GM23338 (cell line): ENCODE results near the gene PIP5K1C. TPM values are rescaled to one million over a fixed set of nuclear protein-coding genes. Genes with fewer than 3 reads are reported as not detected.
A peak's percentile ranks its signal among the peaks of the same experiment; 100 is the strongest.

ENCODE experiments used
- ATAC-seq: fragments of 200-7000 bp; cut with Tn5 transposase; 3 replicates; pipeline ENCODE4 v1.9.1; 2020
- DNase-seq: peaks from one replicate; pipeline ENCODE4 v3.0.0-alpha.2; 2015; ENCODE audit warnings: low spot score
- H2AFZ ChIP-seq: fragments of 200-600 bp; sonication (generic); 2 replicates; pipeline ENCODE4 v1.8.0; 2016; ENCODE audit warnings: antibody characterized with exemption, mild to moderate bottlenecking, moderate library complexity
- H3F3A ChIP-seq: fragments of 200-600 bp; sonication (generic); replicated peaks from 2 replicates; pipeline ENCODE4 v1.8.0; 2017; ENCODE audit warnings: antibody characterized with exemption, mixed run types, low read depth
- H3K27ac ChIP-seq: fragments of 200-600 bp; sonication (generic); 2 replicates; pipeline ENCODE4 v1.6.1; 2016; ENCODE audit warnings: low read depth
- H3K27me3 ChIP-seq: fragments of 200-600 bp; sonication (generic); 2 replicates; pipeline ENCODE4 v1.8.0; 2016; ENCODE audit warnings: mild to moderate bottlenecking, mixed run types, moderate library complexity; ENCODE audit not compliant: insufficient read depth
- H3K36me3 ChIP-seq: fragments of 200-600 bp; sonication (generic); 2 replicates; pipeline ENCODE4 v1.8.0; 2016; ENCODE audit warnings: mild to moderate bottlenecking; ENCODE audit not compliant: insufficient read depth
- H3K4me1 ChIP-seq: fragments of 200-600 bp; sonication (generic); 2 replicates; pipeline ENCODE4 v1.8.0; 2016; ENCODE audit warnings: mild to moderate bottlenecking, moderate library complexity; ENCODE audit not compliant: insufficient read depth
- H3K4me2 ChIP-seq: fragments of 200-600 bp; sonication (generic); 2 replicates; pipeline ENCODE4 v1.7.1; 2017; ENCODE audit warnings: mixed run types
- H3K4me3 ChIP-seq: fragments of 200-600 bp; sonication (generic); 2 replicates; pipeline ENCODE4 v1.6.1; 2016; ENCODE audit warnings: mixed run types
- H3K79me2 ChIP-seq: fragments of 200-600 bp; sonication (generic); replicated peaks from 2 replicates; pipeline ENCODE4 v1.8.0; 2017; ENCODE audit warnings: mild to moderate bottlenecking; ENCODE audit not compliant: insufficient read depth
- H3K9me2 ChIP-seq: fragments of 200-600 bp; sonication (generic); 2 replicates; pipeline ENCODE4 v1.8.0; 2017; ENCODE audit not compliant: insufficient read depth
- H4K20me1 ChIP-seq: fragments of 200-600 bp; sonication (generic); replicated peaks from 2 replicates; pipeline ENCODE4 v1.8.0; 2017; ENCODE audit warnings: mild to moderate bottlenecking; ENCODE audit not compliant: insufficient read depth
- H3K27ac Mint-ChIP-seq: 2 replicates; pipeline ENCODE4 v1.8.0; 2020; ENCODE audit warnings: inconsistent platforms, mild to moderate bottlenecking, moderate library complexity, mixed read lengths
- H3K27me3 Mint-ChIP-seq: 3 replicates; pipeline ENCODE4 v1.8.0; 2022; ENCODE audit warnings: low read depth, mild to moderate bottlenecking, moderate library complexity, mixed read lengths, inconsistent platforms; ENCODE audit not compliant: insufficient read depth, poor library complexity
- H3K36me3 Mint-ChIP-seq: 3 replicates; pipeline ENCODE4 v1.8.0; 2021; ENCODE audit warnings: low read depth, mild to moderate bottlenecking, inconsistent platforms, moderate library complexity, mixed read lengths
- H3K4me1 Mint-ChIP-seq: 3 replicates; pipeline ENCODE4 v1.8.0; 2020; ENCODE audit warnings: mild to moderate bottlenecking, inconsistent platforms, mixed read lengths
- H3K4me3 Mint-ChIP-seq: 3 replicates; pipeline ENCODE4 v1.8.0; 2021; ENCODE audit warnings: moderate library complexity, mild to moderate bottlenecking, inconsistent platforms, mixed read lengths
- H3K9me3 Mint-ChIP-seq: 3 replicates; pipeline ENCODE4 v1.8.0; 2020; ENCODE audit warnings: moderate library complexity, mild to moderate bottlenecking, inconsistent platforms, mixed read lengths
- EZH2 ChIP-seq: fragments of 200-600 bp; sonication (generic); IDR thresholded peaks from one replicate; pipeline ENCODE4 v1.8.0; 2017; ENCODE audit warnings: antibody characterized with exemption, mild to moderate bottlenecking, low read depth; ENCODE audit not compliant: unreplicated experiment
- EZH2phosphoT487 ChIP-seq: fragments of 200-600 bp; sonication (generic); IDR thresholded peaks from one replicate; pipeline ENCODE4 v1.8.1; 2018; ENCODE audit warnings: antibody characterized with exemption; ENCODE audit not compliant: unreplicated experiment
- NANOG ChIP-seq: IDR thresholded peaks from 2 replicates; pipeline ENCODE4 v1.6.1; 2016; ENCODE audit warnings: antibody characterized with exemption, borderline replicate concordance
- REST ChIP-seq: IDR thresholded peaks from one replicate; pipeline ENCODE4 v1.6.1; 2018; ENCODE audit warnings: antibody characterized with exemption; ENCODE audit not compliant: unreplicated experiment
- ZNF114 ChIP-seq: fragments of 250-450 bp; sonication (Bioruptor Pico); IDR thresholded peaks from 2 replicates; pipeline ENCODE4 v1.5.0; 2020; ENCODE audit warnings: mild to moderate bottlenecking, moderate library complexity
- ZNF331 ChIP-seq: fragments of 250-450 bp; sonication (Bioruptor Pico); IDR thresholded peaks from 2 replicates; pipeline ENCODE4 v1.5.0; 2020; ENCODE audit warnings: low read depth, mild to moderate bottlenecking, moderate library complexity
- polyA plus RNA-seq: library from polyadenylated mRNA; unstranded; fragments of >200 nt; fragmentation: Nextera tagmentation; extraction: Ambion mirVana; gene quantifications from 2 replicates; pipeline ENCODE4 v1.2.1, GENCODE V29; 2016
- total RNA-seq: library from RNA; depleted of rRNA; stranded (reverse); fragments of >200 nt; shearing (Covaris generic); gene quantifications from 2 replicates; pipeline ENCODE4 v1.2.3, GENCODE V29; 2014
- TF ChIP-seq, protein P1 (sequence below), 2 experiments: fragments of 200-600 bp in 1 of 2; sonication (generic) in 1 of 2; conservative IDR thresholded peaks; 2 replicates each; pipeline versions ENCODE4 v1.5.1 to v1.6.1; 2016 to 2017; ENCODE audit warnings: antibody characterized with exemption in 2 of 2, low read depth in 2 of 2, mild to moderate bottlenecking in 2 of 2, moderate library complexity in 1 of 2

PIP5K1C gene
- total and polyA plus RNA-seq, 2 experiments from 2014 or later: 11.8 to 46.7 TPM

DNA sequence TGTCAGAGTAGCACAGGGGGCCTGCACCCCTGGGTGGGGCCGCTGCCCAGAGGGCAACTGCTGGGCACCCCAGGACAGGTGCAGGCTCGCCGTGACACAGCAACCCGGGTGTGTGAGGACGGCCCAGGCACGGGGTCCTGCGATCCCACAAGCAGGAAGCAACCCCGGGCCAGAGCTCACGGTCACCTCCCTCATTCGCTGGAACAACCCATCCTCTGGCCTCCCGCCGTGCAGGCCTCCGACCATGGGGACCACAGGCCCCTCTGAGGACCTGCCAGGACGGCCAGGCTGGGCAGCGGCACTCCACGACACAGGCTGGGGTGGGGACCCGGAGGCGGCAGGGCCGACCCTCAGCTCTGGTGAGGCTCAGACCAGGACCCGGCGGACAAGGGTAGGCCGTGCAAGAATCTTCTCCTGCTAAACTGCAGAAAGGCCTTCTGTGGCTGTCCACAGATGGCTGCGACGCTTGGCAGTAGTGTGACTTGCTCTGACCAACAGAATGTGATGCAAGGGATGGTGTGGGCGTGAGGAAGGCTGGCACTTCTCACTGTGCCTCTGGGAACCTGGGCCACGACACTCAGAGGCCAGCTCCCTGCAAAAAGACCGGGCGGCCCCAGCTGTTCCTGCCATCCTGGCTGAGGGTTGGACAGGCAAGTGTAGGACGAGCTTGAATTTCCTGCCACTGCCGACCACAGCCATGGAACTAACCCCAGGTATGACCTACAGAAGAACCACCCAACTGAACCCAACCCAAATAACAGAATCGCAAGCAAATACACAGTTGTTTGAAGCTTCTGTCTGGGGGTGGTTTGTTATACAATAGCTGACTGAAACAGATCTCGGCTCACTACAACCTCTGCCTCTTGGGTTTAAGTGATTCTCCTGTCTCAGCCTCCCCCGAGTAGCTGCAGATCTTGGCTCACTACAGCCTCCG lies 26.5 kb downstream of the PIP5K1C start:
- Histone ChIP-seq H4K20me1 (peaks cover 3% of the 10 kb centered on the region; the same call in 1 of the 2 replicates), H3K4me2 (no peak overlapping the region), H3K9me2 (no peaks in the 10 kb centered on the region), H3K4me1 (peaks cover 6% of the 10 kb centered on the region; the same call in 1 of the 2 replicates), H3K27ac (no peak overlapping the region), H2AFZ (no peak overlapping the region), H3K36me3 (no peaks in the 10 kb centered on the region), H3K79me2 (peaks cover 18% of the 10 kb centered on the region; the same call in 1 of the 2 replicates), H3K4me3 (no peak overlapping the region), H3F3A (no peaks in the 10 kb centered on the region), H3K27me3 (no peaks in the 10 kb centered on the region)
- TF ChIP-seq NANOG: no peak
- no peak for TF ChIP-seq EZH2phosphoT487
- no peak for TF ChIP-seq EZH2
- TF ChIP-seq REST: no peak
- peak; percentile 72 for TF ChIP-seq ZNF331 (CRISPR knock-in tag)
- ATAC-seq (no peak), DNase-seq (no peak)
- H3K4me1 Mint-ChIP-seq: peaks cover 17% of the 10 kb centered on the region
- no peak overlapping the region for H3K4me3 Mint-ChIP-seq
- H3K27me3 Mint-ChIP-seq: peaks cover 10% of the 10 kb centered on the region
- H3K27ac Mint-ChIP-seq: no peak overlapping the region
- peaks cover 3% of the 10 kb centered on the region; the same call in 1 of the 3 replicates for H3K36me3 Mint-ChIP-seq
- H3K9me3 Mint-ChIP-seq: no peaks in the 10 kb centered on the region

DNA sequence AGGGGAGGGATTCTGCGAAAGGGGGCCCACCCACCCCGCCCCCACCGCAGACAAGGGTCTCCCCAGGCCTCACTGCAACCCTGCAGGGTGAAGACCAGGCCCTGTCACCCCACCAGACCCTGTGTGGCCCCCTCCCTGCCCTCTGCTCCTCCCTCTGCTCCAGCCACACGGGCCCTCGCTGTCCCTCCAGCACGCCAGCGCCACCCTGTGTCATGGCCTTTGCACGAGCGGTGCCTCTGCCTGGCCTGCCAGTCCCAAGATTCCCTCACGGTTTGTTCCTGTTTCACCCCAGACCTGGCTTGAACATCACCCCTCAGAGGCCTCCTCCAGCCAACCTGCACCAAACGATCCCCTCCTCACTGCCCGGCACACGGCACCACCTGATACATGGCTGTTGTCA lies 27.3 kb downstream of the PIP5K1C start:
- H3K4me1 Mint-ChIP-seq: peaks cover 17% of the 10 kb centered on the region
- peaks cover 15% of the 10 kb centered on the region for H3K27me3 Mint-ChIP-seq
- Histone ChIP-seq H3F3A (no peaks in the 10 kb centered on the region), H3K9me2 (no peaks in the 10 kb centered on the region), H3K4me3 (no peak overlapping the region), H2AFZ (no peak overlapping the region), H3K4me2 (no peak overlapping the region), H3K79me2 (peaks cover 18% of the 10 kb centered on the region; the same call in 1 of the 2 replicates), H3K27ac (no peak overlapping the region), H4K20me1 (peaks cover 3% of the 10 kb centered on the region; the same call in 1 of the 2 replicates), H3K4me1 (peaks cover 6% of the 10 kb centered on the region; the same call in 1 of the 2 replicates), H3K27me3 (no peaks in the 10 kb centered on the region), H3K36me3 (no peaks in the 10 kb centered on the region)
- no peak for TF ChIP-seq ZNF114 (CRISPR knock-in tag)
- TF ChIP-seq, protein P1, sequence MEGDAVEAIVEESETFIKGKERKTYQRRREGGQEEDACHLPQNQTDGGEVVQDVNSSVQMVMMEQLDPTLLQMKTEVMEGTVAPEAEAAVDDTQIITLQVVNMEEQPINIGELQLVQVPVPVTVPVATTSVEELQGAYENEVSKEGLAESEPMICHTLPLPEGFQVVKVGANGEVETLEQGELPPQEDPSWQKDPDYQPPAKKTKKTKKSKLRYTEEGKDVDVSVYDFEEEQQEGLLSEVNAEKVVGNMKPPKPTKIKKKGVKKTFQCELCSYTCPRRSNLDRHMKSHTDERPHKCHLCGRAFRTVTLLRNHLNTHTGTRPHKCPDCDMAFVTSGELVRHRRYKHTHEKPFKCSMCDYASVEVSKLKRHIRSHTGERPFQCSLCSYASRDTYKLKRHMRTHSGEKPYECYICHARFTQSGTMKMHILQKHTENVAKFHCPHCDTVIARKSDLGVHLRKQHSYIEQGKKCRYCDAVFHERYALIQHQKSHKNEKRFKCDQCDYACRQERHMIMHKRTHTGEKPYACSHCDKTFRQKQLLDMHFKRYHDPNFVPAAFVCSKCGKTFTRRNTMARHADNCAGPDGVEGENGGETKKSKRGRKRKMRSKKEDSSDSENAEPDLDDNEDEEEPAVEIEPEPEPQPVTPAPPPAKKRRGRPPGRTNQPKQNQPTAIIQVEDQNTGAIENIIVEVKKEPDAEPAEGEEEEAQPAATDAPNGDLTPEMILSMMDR (conservative IDR thresholded peaks at IDR 0.05; ENCODE audit: low read depth in 2 of 2): peak; percentile 12 to 60; a peak in 2 of 4 replicates
- no peak overlapping the region for H3K4me3 Mint-ChIP-seq
- peak overlapping the region; percentile 36; the same call in 1 of the 2 replicates for H3K27ac Mint-ChIP-seq
- H3K36me3 Mint-ChIP-seq: peaks cover 3% of the 10 kb centered on the region; the same call in 1 of the 3 replicates
- H3K9me3 Mint-ChIP-seq: no peaks in the 10 kb centered on the region
- no peak for DNase-seq
- peak; percentile 26 for ATAC-seq
